Activated naive CD8-positive, alpha-beta T cell treated with anti-CD3 and anti-CD28 coated beads for 36 hours (primary cell): ENCODE data around the gene OR4C6. TPM values are rescaled to one million over a fixed set of nuclear protein-coding genes. Genes with fewer than 3 reads are reported as not detected.

ENCODE experiments used
- DNase-seq: peaks from one replicate; pipeline ENCODE4 v3.0.0; 2021
- H3K27ac Mint-ChIP-seq: one replicate; pipeline ENCODE4 v1.8.0; 2022; ENCODE audit warnings: mild to moderate bottlenecking, moderate library complexity, mixed read lengths
- H3K27me3 Mint-ChIP-seq: one replicate; pipeline ENCODE4 v1.8.0; 2022; ENCODE audit warnings: mild to moderate bottlenecking, mixed read lengths
- H3K36me3 Mint-ChIP-seq: one replicate; pipeline ENCODE4 v1.8.0; 2021; ENCODE audit warnings: mild to moderate bottlenecking, mixed read lengths
- H3K4me1 Mint-ChIP-seq: one replicate; pipeline ENCODE4 v1.8.0; 2021; ENCODE audit warnings: mixed read lengths
- H3K4me3 Mint-ChIP-seq: one replicate; pipeline ENCODE4 v1.8.0; 2022; ENCODE audit warnings: mild to moderate bottlenecking, moderate library complexity, mixed read lengths
- H3K9me3 Mint-ChIP-seq: one replicate; pipeline ENCODE4 v1.8.0; 2022; ENCODE audit warnings: mixed read lengths
- total RNA-seq, 2 experiments: library from RNA; stranded (reverse); gene quantifications; one replicate each; pipeline ENCODE4 v1.2.3, GENCODE V29; 2021

Gene OR4C6
- not detected for total RNA-seq

- H3K27ac Mint-ChIP-seq = no peak within 1 kb of the TSS
- no peak for DNase-seq
- no peaks in the 10 kb centered on the region for H3K4me1 Mint-ChIP-seq
- H3K27me3 Mint-ChIP-seq = no peaks in the 10 kb centered on the region
- H3K36me3 Mint-ChIP-seq = no peaks in the 10 kb centered on the region
- peaks cover 3% of the 10 kb centered on the region for H3K9me3 Mint-ChIP-seq
- H3K4me3 Mint-ChIP-seq = no peak within 1 kb of the TSS
Observed at GRCh38 chr11:55661901-55662300, at the start of gene OR4C6. Gene OR4C6, plus strand, starts transcription at chr11:55662201. Its CDS starts 2,966 bp downstream, at chr11:55665167.

GRCh38 chr11:55624531-55624930, 37.5 kb upstream of the OR4C6 start:
- no peaks in the 10 kb centered on the region for H3K27me3 Mint-ChIP-seq
- H3K36me3 Mint-ChIP-seq = no peaks in the 10 kb centered on the region
- peaks cover 37% of the 10 kb centered on the region for H3K9me3 Mint-ChIP-seq
- no peak for DNase-seq
- H3K4me1 Mint-ChIP-seq = no peaks in the 10 kb centered on the region
- no peak overlapping the region for H3K4me3 Mint-ChIP-seq
- H3K27ac Mint-ChIP-seq = no peak overlapping the region

- Mint-ChIP-seq H3K27me3 (no peaks in the 10 kb centered on the region), H3K27ac (no peak within 1 kb of the TSS), H3K36me3 (no peaks in the 10 kb centered on the region), H3K4me3 (no peak within 1 kb of the TSS), H3K9me3 (peaks cover 6% of the 10 kb centered on the region), H3K4me1 (no peaks in the 10 kb centered on the region)
- no peak for DNase-seq
Observed at GRCh38 chr11:55634813-55635212, 27.2 kb upstream of the OR4C6 start, which contains the start of gene OR4P4. Gene OR4P4, plus strand, starts transcription at chr11:55635113.

GRCh38 chr11:55648027-55648426, 14.0 kb upstream of the OR4C6 start, which contains the start of gene OR4S2:
Gene OR4S2, plus strand, starts transcription at chr11:55648327. Its CDS starts 2,577 bp downstream, at chr11:55650904.
- H3K4me3 Mint-ChIP-seq = no peak within 1 kb of the TSS
- H3K27ac Mint-ChIP-seq = no peak within 1 kb of the TSS
- no peak for DNase-seq
- H3K27me3 Mint-ChIP-seq = no peaks in the 10 kb centered on the region
- peaks cover 22% of the 10 kb centered on the region for H3K9me3 Mint-ChIP-seq
- H3K36me3 Mint-ChIP-seq = no peaks in the 10 kb centered on the region
- H3K4me1 Mint-ChIP-seq = no peaks in the 10 kb centered on the region

GRCh38 chr11:55652560-55652959, 9.4 kb upstream of the OR4C6 start:
- Mint-ChIP-seq H3K4me1 (no peaks in the 10 kb centered on the region), H3K27me3 (no peaks in the 10 kb centered on the region), H3K36me3 (no peaks in the 10 kb centered on the region), H3K4me3 (no peak overlapping the region), H3K9me3 (peaks cover 12% of the 10 kb centered on the region), H3K27ac (no peak overlapping the region)
- DNase-seq = no peak

GRCh38 chr11:55655096-55655495, 6.9 kb upstream of the OR4C6 start:
- Mint-ChIP-seq H3K4me3 (no peak overlapping the region), H3K9me3 (peaks cover 8% of the 10 kb centered on the region), H3K4me1 (no peaks in the 10 kb centered on the region), H3K27ac (no peak overlapping the region), H3K27me3 (no peaks in the 10 kb centered on the region), H3K36me3 (no peaks in the 10 kb centered on the region)
- DNase-seq = no peak

GRCh38 chr11:55658031-55658573, 3.9 kb upstream of the OR4C6 start:
- Mint-ChIP-seq H3K36me3 (no peaks in the 10 kb centered on the region), H3K4me1 (no peaks in the 10 kb centered on the region), H3K4me3 (no peak overlapping the region), H3K9me3 (peaks cover 5% of the 10 kb centered on the region), H3K27ac (no peak overlapping the region), H3K27me3 (no peaks in the 10 kb centered on the region)
- DNase-seq = no peak

- no peak overlapping the region for H3K4me3 Mint-ChIP-seq
- H3K36me3 Mint-ChIP-seq = no peaks in the 10 kb centered on the region
- no peaks in the 10 kb centered on the region for H3K4me1 Mint-ChIP-seq
- no peak for DNase-seq
- no peak overlapping the region for H3K27ac Mint-ChIP-seq
- H3K27me3 Mint-ChIP-seq = no peaks in the 10 kb centered on the region
- H3K9me3 Mint-ChIP-seq = peaks cover 5% of the 10 kb centered on the region
Observed at GRCh38 chr11:55658608-55659007, 3.4 kb upstream of the OR4C6 start.

- Mint-ChIP-seq H3K27ac (no peak overlapping the region), H3K36me3 (no peaks in the 10 kb centered on the region), H3K4me1 (no peaks in the 10 kb centered on the region), H3K4me3 (no peak overlapping the region), H3K9me3 (peaks cover 3% of the 10 kb centered on the region), H3K27me3 (no peaks in the 10 kb centered on the region)
- DNase-seq = no peak
Observed at GRCh38 chr11:55669376-55669775, 7.4 kb downstream of the OR4C6 start.

- Mint-ChIP-seq H3K27ac (no peak overlapping the region), H3K27me3 (no peaks in the 10 kb centered on the region), H3K4me3 (no peak overlapping the region), H3K4me1 (no peaks in the 10 kb centered on the region), H3K36me3 (no peaks in the 10 kb centered on the region), H3K9me3 (no peaks in the 10 kb centered on the region)
- DNase-seq = no peak
Observed at GRCh38 chr11:55673860-55674259, 11.9 kb downstream of the OR4C6 start.

- Mint-ChIP-seq H3K27me3 (no peaks in the 10 kb centered on the region), H3K9me3 (peaks cover 6% of the 10 kb centered on the region), H3K4me1 (no peaks in the 10 kb centered on the region), H3K27ac (no peak overlapping the region), H3K36me3 (no peaks in the 10 kb centered on the region), H3K4me3 (no peak overlapping the region)
- no peak for DNase-seq
Observed at GRCh38 chr11:55697817-55698216, 35.8 kb downstream of the OR4C6 start.

GRCh38 chr11:55701429-55701828, 39.4 kb downstream of the OR4C6 start:
- Mint-ChIP-seq H3K4me3 (no peak overlapping the region), H3K9me3 (peaks cover 18% of the 10 kb centered on the region), H3K36me3 (no peaks in the 10 kb centered on the region), H3K27me3 (no peaks in the 10 kb centered on the region), H3K4me1 (no peaks in the 10 kb centered on the region), H3K27ac (no peak overlapping the region)
- DNase-seq = no peak

- no peaks in the 10 kb centered on the region for H3K4me1 Mint-ChIP-seq
Observed at GRCh38 chr11:55707029-55707428, 45.0 kb downstream of the OR4C6 start.

GRCh38 chr11:55714982-55715888, 53.2 kb downstream of the OR4C6 start:
- H3K27ac Mint-ChIP-seq = no peak overlapping the region
- H3K4me3 Mint-ChIP-seq = no peak overlapping the region
- H3K36me3 Mint-ChIP-seq = no peaks in the 10 kb centered on the region
- H3K9me3 Mint-ChIP-seq = peaks cover 6% of the 10 kb centered on the region
- no peaks in the 10 kb centered on the region for H3K27me3 Mint-ChIP-seq
- no peak for DNase-seq
- H3K4me1 Mint-ChIP-seq = no peaks in the 10 kb centered on the region

More at GRCh38 chr11:55707029-55707428, 45.0 kb downstream of the OR4C6 start:
- Mint-ChIP-seq H3K9me3 (peaks cover 15% of the 10 kb centered on the region), H3K27ac (no peak overlapping the region), H3K4me3 (no peak overlapping the region), H3K36me3 (no peaks in the 10 kb centered on the region), H3K27me3 (no peaks in the 10 kb centered on the region)
- DNase-seq = no peak
